ENCODE results near the gene IFITM10.

IFITM10 gene

DNA sequence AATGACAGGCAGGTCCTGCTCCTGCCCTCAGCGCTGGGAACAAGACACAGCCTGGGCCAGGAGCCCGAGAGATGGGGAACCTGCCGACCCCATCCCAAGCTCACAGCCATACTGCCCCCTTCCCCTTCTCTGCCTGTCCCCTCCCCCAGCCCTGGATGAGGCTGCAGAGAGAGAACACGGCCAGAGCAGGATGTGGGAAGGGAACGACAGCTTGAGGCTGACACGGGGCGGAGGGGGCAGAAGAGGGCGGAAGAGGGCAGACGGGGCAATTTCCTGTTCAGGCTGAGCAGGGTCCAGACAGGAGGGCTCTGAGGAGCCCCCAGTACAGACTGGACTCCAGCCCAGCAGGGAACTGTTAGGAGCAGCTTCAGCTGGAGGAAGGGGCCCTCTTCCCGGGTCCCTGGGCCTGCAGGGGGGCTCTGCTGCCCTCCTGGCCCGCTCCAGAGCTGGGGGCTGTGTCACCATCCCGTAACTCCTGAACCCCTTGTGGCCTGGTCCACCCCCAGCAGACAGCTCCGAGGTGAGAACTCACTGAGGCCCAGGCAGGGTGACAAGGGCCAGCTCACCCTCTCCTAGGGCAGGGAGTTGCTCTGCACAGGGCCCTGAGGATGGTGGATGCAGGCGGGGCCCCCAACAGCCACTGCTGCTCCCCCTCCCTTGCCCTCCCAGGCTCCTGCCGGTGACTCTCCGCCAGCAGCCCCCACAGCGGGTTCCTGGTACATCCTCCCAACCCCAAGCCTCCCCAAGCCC, 7.6 kb upstream of the IFITM10 start:
- TF ChIP-seq, protein P1, sequence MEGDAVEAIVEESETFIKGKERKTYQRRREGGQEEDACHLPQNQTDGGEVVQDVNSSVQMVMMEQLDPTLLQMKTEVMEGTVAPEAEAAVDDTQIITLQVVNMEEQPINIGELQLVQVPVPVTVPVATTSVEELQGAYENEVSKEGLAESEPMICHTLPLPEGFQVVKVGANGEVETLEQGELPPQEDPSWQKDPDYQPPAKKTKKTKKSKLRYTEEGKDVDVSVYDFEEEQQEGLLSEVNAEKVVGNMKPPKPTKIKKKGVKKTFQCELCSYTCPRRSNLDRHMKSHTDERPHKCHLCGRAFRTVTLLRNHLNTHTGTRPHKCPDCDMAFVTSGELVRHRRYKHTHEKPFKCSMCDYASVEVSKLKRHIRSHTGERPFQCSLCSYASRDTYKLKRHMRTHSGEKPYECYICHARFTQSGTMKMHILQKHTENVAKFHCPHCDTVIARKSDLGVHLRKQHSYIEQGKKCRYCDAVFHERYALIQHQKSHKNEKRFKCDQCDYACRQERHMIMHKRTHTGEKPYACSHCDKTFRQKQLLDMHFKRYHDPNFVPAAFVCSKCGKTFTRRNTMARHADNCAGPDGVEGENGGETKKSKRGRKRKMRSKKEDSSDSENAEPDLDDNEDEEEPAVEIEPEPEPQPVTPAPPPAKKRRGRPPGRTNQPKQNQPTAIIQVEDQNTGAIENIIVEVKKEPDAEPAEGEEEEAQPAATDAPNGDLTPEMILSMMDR (IDR thresholded peaks at IDR 0.05; ENCODE audit: borderline replicate concordance, insufficient read depth, low read depth, low read length): no peak
- no peak overlapping the region for H3K4me3 ChIP-seq (ENCODE audit: low read depth, low read length)

DNA sequence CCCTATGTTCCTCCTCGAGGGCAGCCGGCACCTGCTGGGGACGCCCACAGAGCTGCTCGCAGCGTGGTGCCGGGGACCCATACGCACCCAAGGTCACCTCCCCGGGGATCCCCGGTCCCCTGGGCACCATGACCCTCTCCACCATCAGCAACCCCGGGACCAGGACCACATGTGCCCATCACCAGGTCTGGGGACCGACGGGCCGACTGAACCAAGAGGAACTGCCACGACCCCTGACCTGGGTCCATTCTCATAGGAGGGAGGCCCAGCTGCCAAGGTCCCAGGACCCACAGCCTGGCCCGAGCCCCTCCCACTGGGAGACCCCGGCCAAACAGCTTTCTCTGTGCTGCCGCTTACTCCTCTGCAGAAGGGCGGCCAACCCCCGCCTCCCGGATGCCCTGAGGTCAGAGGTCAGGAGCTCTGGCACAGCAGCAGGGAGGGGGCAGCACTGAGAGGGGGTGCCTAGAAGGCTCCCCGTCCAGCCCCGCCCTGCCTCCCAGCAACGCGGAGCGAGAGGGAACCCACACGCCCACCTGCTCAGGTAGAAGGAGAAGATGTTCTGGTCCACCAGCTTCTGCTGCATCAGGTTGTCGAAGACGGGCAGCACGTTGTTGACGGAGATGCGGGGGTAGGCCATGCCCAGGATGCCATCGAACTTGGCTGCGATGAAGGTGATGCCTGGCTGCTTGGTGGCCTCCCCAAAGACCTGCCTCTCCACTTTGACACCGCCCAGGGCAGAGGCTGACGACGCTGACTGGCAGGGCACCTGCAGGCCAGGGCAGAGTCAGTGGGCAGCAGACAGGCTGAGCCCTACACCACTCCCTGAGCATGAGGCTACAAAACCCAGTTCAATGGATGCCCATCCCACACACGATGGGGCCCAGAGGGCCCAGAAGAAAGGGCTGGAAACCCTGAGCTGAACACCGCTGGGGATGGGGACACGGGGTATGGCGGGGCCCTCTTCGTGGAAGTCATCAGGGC, 6.7 kb upstream of the IFITM10 start:
- no peak overlapping the region for H3K4me3 ChIP-seq (ENCODE audit: low read depth, low read length)
- TF ChIP-seq, protein P1 (IDR thresholded peaks at IDR 0.05; ENCODE audit: borderline replicate concordance, insufficient read depth, low read depth, low read length): no peak

DNA sequence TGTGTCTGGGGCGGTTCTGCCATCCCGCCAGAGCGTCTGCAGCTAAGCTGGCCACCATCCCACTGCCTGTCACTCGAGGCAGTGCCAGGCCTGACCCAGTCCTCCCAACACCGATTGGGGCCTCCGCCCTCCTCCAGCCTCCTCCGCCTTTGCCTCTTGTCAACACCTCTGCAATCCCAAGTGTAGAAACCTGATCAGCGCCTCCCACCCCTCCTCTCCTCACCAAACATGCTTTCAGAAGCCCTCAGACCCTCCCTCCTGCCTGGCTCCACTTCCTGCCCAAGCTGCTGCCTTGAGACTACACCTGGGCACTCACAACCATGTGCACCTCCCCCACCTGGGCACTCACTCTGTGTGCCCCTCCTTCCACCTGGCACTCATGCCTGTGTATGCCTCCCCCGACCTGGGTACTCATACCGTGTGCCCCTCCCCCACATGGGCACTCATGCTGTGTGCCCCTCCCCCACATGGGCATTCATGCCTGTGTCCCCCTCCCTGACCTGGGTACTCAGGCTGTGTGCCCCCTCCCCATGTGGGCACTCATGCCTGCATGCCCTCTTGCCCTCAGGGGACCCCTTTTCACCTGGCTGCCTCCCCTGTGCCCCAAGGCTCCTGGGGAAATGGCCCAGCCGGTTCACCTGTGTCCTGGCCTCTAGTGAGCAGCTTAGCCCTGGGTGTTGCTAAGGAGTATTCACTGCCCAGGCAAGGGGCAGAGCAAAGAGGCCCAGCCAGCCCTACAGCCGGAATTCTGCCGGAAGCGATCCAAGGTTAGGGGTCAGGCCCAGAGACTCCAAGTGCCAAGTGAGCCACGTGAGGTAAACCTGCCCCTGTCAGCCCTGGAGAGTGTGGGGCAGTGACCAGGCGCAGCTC, 5.5 kb upstream of the IFITM10 start:
- H3K4me3 ChIP-seq (ENCODE audit: low read depth, low read length): no peak overlapping the region
- TF ChIP-seq, protein P1 (IDR thresholded peaks at IDR 0.05; ENCODE audit: borderline replicate concordance, insufficient read depth, low read depth, low read length): no peak

DNA sequence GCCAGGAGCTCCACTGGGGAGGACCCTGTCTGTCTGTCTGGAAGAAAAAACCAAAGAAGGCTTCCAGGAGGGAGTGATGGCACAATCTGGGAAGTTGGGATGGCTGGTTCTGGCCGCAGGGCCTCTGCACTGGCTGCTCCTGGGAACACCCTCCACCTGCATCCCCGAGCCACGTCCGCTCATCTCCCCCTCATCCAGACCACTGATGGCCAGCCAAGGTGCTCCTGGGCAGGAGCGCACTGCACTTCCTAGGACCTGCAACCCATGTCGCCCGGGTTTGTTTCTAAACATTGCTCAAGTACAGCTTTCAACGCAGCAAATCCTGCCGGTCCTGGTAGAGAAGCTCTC, 4.9 kb upstream of the IFITM10 start:
- H3K4me3 ChIP-seq (ENCODE audit: low read depth, low read length): no peak overlapping the region
- TF ChIP-seq, protein P1 (IDR thresholded peaks at IDR 0.05; ENCODE audit: borderline replicate concordance, insufficient read depth, low read depth, low read length): no peak

DNA sequence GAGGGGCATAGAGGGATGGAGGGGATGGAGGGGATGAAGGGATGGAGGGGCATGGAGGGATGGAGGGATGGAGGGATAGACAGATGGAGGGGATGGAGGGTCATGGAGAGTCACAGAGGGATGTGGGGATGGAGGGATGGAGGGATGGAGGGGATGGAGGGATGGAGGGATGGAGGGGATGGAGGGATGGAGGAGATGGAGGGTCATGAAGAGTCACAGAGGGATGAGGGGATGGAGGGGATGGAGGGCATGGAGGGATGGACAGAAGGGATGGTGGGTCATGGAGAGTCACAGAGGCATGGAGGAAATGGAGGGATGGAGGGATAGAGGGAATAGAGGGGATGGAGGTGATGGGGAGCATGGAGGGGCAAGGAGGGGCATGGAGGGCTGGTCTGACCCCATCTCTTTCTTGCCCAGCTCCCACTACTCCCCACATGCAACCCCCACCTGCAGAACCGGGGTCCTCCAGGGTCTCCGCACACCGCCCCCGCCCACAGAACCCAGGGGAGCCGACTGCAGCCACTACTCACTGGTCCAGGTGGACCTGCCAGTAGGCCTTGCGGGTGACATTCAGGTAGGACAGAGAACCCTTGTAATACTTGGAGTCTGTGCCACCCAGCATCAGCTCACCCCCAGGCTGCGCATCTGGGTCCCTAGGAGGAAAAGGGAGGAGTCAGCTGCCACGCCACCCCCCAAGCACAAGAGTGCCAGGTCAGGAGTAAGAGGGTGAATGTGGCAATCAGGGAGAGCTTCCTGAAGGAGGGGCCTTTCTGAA, 4.2 kb upstream of the IFITM10 start:
- H3K4me3 ChIP-seq (ENCODE audit: low read depth, low read length): no peak overlapping the region
- TF ChIP-seq, protein P1 (IDR thresholded peaks at IDR 0.05; ENCODE audit: borderline replicate concordance, insufficient read depth, low read depth, low read length): no peak

DNA sequence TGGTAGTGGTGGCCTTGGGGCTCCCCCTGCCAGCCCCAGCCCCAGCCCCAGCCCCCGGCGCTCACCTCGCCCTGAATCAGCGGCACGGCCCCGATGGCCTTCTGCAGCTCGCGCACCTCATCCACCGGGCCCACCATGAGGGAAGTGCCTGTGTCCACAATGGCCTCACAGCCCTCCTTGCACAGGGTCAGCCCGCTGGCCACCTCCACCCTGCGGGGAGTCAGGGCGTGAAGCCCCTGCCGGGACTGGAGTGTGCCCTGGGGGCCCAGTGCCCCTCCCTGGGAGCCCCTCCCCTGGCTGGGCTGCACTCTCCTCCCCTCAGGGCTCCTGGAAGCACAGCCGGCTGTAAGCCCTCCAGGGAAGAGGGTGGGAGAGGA, 3.5 kb upstream of the IFITM10 start:
- TF ChIP-seq, protein P1 (IDR thresholded peaks at IDR 0.05; ENCODE audit: borderline replicate concordance, insufficient read depth, low read depth, low read length): no peak

More for the DNA sequence above, 3.5 kb upstream of the IFITM10 start:
- no peak overlapping the region for H3K4me3 ChIP-seq (ENCODE audit: low read depth, low read length)
